K562 (cell line): ENCODE measurements around the gene TRABD2B. TPM values are rescaled to one million over a fixed set of nuclear protein-coding genes. Genes with fewer than 3 reads are reported as not detected.

Source experiments
- ATAC-seq: fragments of 200-7000 bp; cut with Tn5 transposase; 3 replicates; pipeline ENCODE4 v1.9.1; 2020; ENCODE audit warnings: moderate library complexity
- BruUV-seq: library from RNA; stranded (reverse); fragments of 400-500 nt; replicated peaks from 2 replicates; lab custom pipeline; 2021; lab: Mats Ljungman, UMichigan
- CTCF ChIA-PET: fragments of 300-600 bp; formaldehyde crosslinking; extraction: SDS; loops from one replicate; lab custom pipeline; 2021; ENCODE audit warnings: low intra/inter-chr PET ratio; lab: Yijun Ruan, JAX
- POLR2A ChIA-PET: fragments of 300-600, 350-650 bp; sonication (Branson Sonifier 250); formaldehyde crosslinking; extraction: SDS; loops from one replicate; lab custom pipeline; 2021; ENCODE audit warnings: antibody characterized with exemption, inconsistent platforms; lab: Yijun Ruan, JAX
- DNase-seq, 4 experiments: peaks; one replicate each; pipeline versions ENCODE4 v3.0.0 to v3.0.0-alpha.2; 2011 to 2018; ENCODE audit warnings: low spot score in 3 of 4, mixed read lengths in 3 of 4; ENCODE audit errors: extremely low read depth in 1 of 4
- FAIRE-seq: peaks from 2 replicates; lab custom pipeline; 2011; peaks lifted over from hg19 to GRCh38; lab: Jason Lieb, UNC
- H2AFZ ChIP-seq: 2 replicates; pipeline ENCODE4 v1.6.0; 2011; ENCODE audit warnings: low read depth, low read length, control low read depth, inconsistent platforms
- H3K27ac ChIP-seq: fragments of 200-600 bp; 3 replicates; pipeline ENCODE4 v1.8.0; 2011; ENCODE audit warnings: low read depth, mild to moderate bottlenecking, control low read depth, inconsistent platforms, low read length, moderate library complexity, mixed read lengths; ENCODE audit errors: extremely low read depth
- H3K27me3 ChIP-seq, 2 experiments: fragments of 300-600 bp in 1 of 2; 2 replicates in 1 of 2; 3 replicates in 1 of 2; pipeline versions ENCODE4 v1.6.0 to v1.8.0; 2011; ENCODE audit warnings: inconsistent platforms in 2 of 2, low read length in 2 of 2, mild to moderate bottlenecking in 1 of 2, mixed read lengths in 1 of 2, moderate library complexity in 1 of 2; ENCODE audit not compliant: control insufficient read depth in 2 of 2, insufficient read depth in 2 of 2
- H3K36me3 ChIP-seq: fragments of 300-600 bp; 3 replicates; pipeline ENCODE4 v1.8.0; 2011; ENCODE audit warnings: mild to moderate bottlenecking, low read length, inconsistent platforms; ENCODE audit not compliant: control insufficient read depth, insufficient read depth
- H3K4me1 ChIP-seq, 2 experiments: fragments of 200-600 bp in 1 of 2; replicated peaks in 1 of 2; 2 replicates in 1 of 2; 3 replicates in 1 of 2; pipeline versions ENCODE4 v1.5.1 to v1.8.0; 2011; ENCODE audit warnings: inconsistent platforms in 2 of 2, low read length in 2 of 2, mild to moderate bottlenecking in 1 of 2, mixed read lengths in 1 of 2, moderate library complexity in 1 of 2; ENCODE audit not compliant: control insufficient read depth in 2 of 2, insufficient read depth in 2 of 2
- H3K4me2 ChIP-seq: 2 replicates; pipeline ENCODE4 v1.6.1; 2011; ENCODE audit warnings: low read length, control low read depth, inconsistent platforms, mixed read lengths; ENCODE audit not compliant: insufficient read depth
- H3K4me3 ChIP-seq: fragments of 200-600 bp; sonication (generic), shearing (Covaris generic); 2 replicates; pipeline ENCODE4 v1.5.1; 2016; ENCODE audit warnings: control low read depth, inconsistent platforms
- H3K79me2 ChIP-seq: fragments of 200-600 bp; 3 replicates; pipeline ENCODE4 v1.8.0; 2011; ENCODE audit warnings: low read length, inconsistent platforms; ENCODE audit not compliant: control insufficient read depth, insufficient read depth
- H3K9ac ChIP-seq, 2 experiments: 2 replicates each; pipeline versions ENCODE4 v1.6.0 to v1.6.1; 2011; ENCODE audit warnings: low read depth in 2 of 2, low read length in 2 of 2, control low read depth in 1 of 2, inconsistent platforms in 1 of 2, mild to moderate bottlenecking in 1 of 2, mixed read lengths in 1 of 2; ENCODE audit not compliant: insufficient read depth in 1 of 2
- H3K9me1 ChIP-seq: one replicate; pipeline ENCODE4 v1.6.0; 2011; ENCODE audit warnings: inconsistent platforms, mild to moderate bottlenecking, low read length, moderate library complexity; ENCODE audit not compliant: control insufficient read depth, insufficient read depth
- H3K9me3 ChIP-seq: replicated peaks from 2 replicates; pipeline ENCODE4 v1.5.1; 2011; ENCODE audit warnings: low read depth, low read length, inconsistent platforms; ENCODE audit not compliant: control insufficient read depth, insufficient read depth
- H4K20me1 ChIP-seq: replicated peaks from 2 replicates; pipeline ENCODE4 v1.6.1; 2011; ENCODE audit warnings: low read length, inconsistent platforms, mixed read lengths; ENCODE audit not compliant: control insufficient read depth, insufficient read depth
- CBX1 ChIP-seq: sonication (generic); IDR thresholded peaks from 2 replicates; pipeline ENCODE4 v1.6.1; 2016; ENCODE audit warnings: antibody characterized with exemption, low read depth, mild to moderate bottlenecking
- DMBX1 ChIP-seq: fragments of 250-450 bp; sonication (Bioruptor Pico); IDR thresholded peaks from 2 replicates; pipeline ENCODE4 v1.8.0; 2022; ENCODE audit warnings: inconsistent platforms, mild to moderate bottlenecking, moderate library complexity, borderline replicate concordance
- ETV6 ChIP-seq, 3 experiments: fragments of 150-350 bp in 1 of 3; sonication (generic) in 1 of 3; formaldehyde crosslinking in 1 of 3; IDR thresholded peaks; 2 replicates each; pipeline versions ENCODE4 v1.6.1 to v1.8.0; 2014 to 2022; ENCODE audit warnings: borderline replicate concordance in 2 of 3, low read depth in 2 of 3, antibody characterized with exemption in 1 of 3, low read length in 1 of 3, mild to moderate bottlenecking in 1 of 3, missing genetic modification reagents in 1 of 3
- GABPB2 ChIP-seq: fragments of 250-450 bp; sonication (Bioruptor Pico); conservative IDR thresholded peaks from 2 replicates; pipeline ENCODE4 v1.5.1; 2021; ENCODE audit warnings: mild to moderate bottlenecking
- GTF2F1 ChIP-seq: IDR thresholded peaks from 2 replicates; pipeline ENCODE4 v1.6.1; 2011; ENCODE audit warnings: low read depth, low read length, improper control_type of control experiment
- KDM4B ChIP-seq, 2 experiments: fragments of 450-650 bp in 1 of 2; sonication (generic) in 1 of 2; IDR thresholded peaks; 2 replicates each; pipeline ENCODE4 v1.6.1; 2016 to 2017; ENCODE audit warnings: borderline replicate concordance in 2 of 2, antibody characterized with exemption in 1 of 2, low read depth in 1 of 2, mild to moderate bottlenecking in 1 of 2
- NUFIP1 ChIP-seq: fragments of 450-650 bp; IDR thresholded peaks from 2 replicates; pipeline ENCODE4 v1.6.1; 2018; ENCODE audit not compliant: partially characterized antibody
- PTBP1 ChIP-seq: fragments of 200-400 bp; formaldehyde crosslinking; IDR thresholded peaks from 2 replicates; pipeline ENCODE4 v1.6.1; 2017; ENCODE audit warnings: low read depth, low read length
- SMARCE1 ChIP-seq: fragments of 450-650 bp; IDR thresholded peaks from 2 replicates; pipeline ENCODE4 v1.7.1; 2016; ENCODE audit warnings: mild to moderate bottlenecking
- SUPT5H ChIP-seq: fragments of 450-650 bp; IDR thresholded peaks from 2 replicates; pipeline ENCODE4 v1.6.1; 2016
- TBP ChIP-seq: optimal IDR thresholded peaks from 2 replicates; pipeline ENCODE3; 2011; ENCODE audit warnings: low read depth, low read length, improper control_type of control experiment
- YY1 ChIP-seq, 3 experiments: IDR thresholded peaks; 2 replicates each; pipeline ENCODE4 v1.6.1; 2011; ENCODE audit warnings: low read length in 2 of 3, mild to moderate bottlenecking in 2 of 3, moderate library complexity in 2 of 3, borderline replicate concordance in 1 of 3, control low read depth in 1 of 3, low read depth in 1 of 3; ENCODE audit not compliant: insufficient read depth in 3 of 3, insufficient replicate concordance in 2 of 3, control insufficient read depth in 1 of 3, insufficient read length in 1 of 3; ENCODE audit errors: extremely low read depth in 1 of 3
- ZNF133 ChIP-seq: fragments of 250-450 bp; sonication (Bioruptor Pico); IDR thresholded peaks from 2 replicates; pipeline ENCODE4 v1.4.0; 2020; ENCODE audit warnings: mild to moderate bottlenecking
- ZNF146 ChIP-seq: IDR thresholded peaks from one replicate; pipeline ENCODE4 v1.6.1; 2018; ENCODE audit warnings: missing compliant biosample characterization; ENCODE audit not compliant: unreplicated experiment
- ZNF77 ChIP-seq: fragments of 250-450 bp; sonication (Bioruptor Pico); IDR thresholded peaks from 2 replicates; pipeline ENCODE4 v1.5.0; 2020
- WGBS: fragments of 100-300 bp; shearing (Covaris generic); methylation state at CpG from one replicate; pipeline ENCODE4 v1.1.6; 2016; ENCODE audit warnings: low coverage, mixed read lengths; ENCODE audit not compliant: insufficient coverage; ENCODE audit errors: missing lambda C conversion rate; 5-methylcytosine and 5-hydroxymethylcytosine counted together
- in situ Hi-C: fragments of 300-500 bp; cut with MboI; formaldehyde crosslinking; loops from 4 replicates; pipeline ENCODE4 v1.15.0; 2018; ENCODE audit warnings: inconsistent platforms, mixed read lengths
- intact Hi-C: fragments of 100-400 bp; cut with micrococcal nuclease; formaldehyde crosslinking; loops from 2 replicates; pipeline ENCODE4 v1.14.2; 2022
- polyA plus RNA-seq, 8 experiments: library from polyadenylated mRNA; depleted of rRNA in 4 of 8; stranded (reverse) in 5 of 8; unstranded in 3 of 8; fragments of >200 nt; fragmentation: Nextera tagmentation in 2 of 8; fragmentation: Illumina TruSeq in 1 of 8; extraction: Ambion mirVana in 2 of 8; extraction: Trizol in 1 of 8; gene quantifications; 2 replicates each; pipeline versions ENCODE4 v1.2.1 to v1.2.3, GENCODE V29; 2011 to 2014; ENCODE audit warnings: inconsistent platforms in 1 of 8, missing spikeins in 1 of 8
- total RNA-seq, 7 experiments: library from RNA; depleted of rRNA in 6 of 7; stranded (reverse); fragments of >200 nt in 6 of 7; fragmentation: Illumina TruSeq in 2 of 7; extraction: Trizol in 2 of 7; gene quantifications; 2 replicates each; pipeline versions ENCODE4 v1.2.1 to v1.2.3, GENCODE V29; 2011 to 2021; ENCODE audit warnings: low replicate concordance in 1 of 7
- TF ChIP-seq, protein P1 (sequence below): sonication (generic); formaldehyde crosslinking; IDR thresholded peaks from 2 replicates; pipeline ENCODE4 v1.8.1; 2023; ENCODE audit warnings: missing genetic modification reagents, mild to moderate bottlenecking, borderline replicate concordance

The TRABD2B gene
- total and polyA plus RNA-seq, 9 of the 15 experiments (the other 6 are each of a cell fraction or from before 2014, with no cell fraction given): not detected

DNA sequence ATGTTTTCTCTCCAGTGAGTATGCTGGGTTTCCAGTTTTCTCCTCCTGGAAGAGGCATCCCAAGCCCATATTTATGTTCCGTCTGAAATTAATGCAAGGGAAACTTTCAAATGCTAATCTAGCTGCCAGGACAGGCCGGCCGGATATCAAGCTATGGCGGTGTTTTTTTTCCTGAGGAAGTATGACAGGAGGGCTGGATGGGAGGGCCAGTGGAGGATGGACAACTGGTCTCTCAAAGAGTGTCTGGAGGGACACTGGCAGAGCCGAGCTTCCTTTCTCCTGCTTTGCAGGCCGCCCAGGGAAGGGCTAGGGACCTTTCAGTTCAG is 212.7 kb downstream of the TRABD2B start:
- H3K36me3 ChIP-seq: no peaks in the 10 kb centered on the region
- peaks cover 0 to 41% of the 10 kb centered on the region in 2 experiments; a peak in 3 of 5 replicates for H3K27me3 ChIP-seq
- intact Hi-C loops: no loop called here
- CTCF ChIA-PET: no interaction called here
- H3K4me2 ChIP-seq: no peak overlapping the region
- no peak for DNase-seq
- no peaks in the 10 kb centered on the region for H3K79me2 ChIP-seq
- TF ChIP-seq NUFIP1: no peak
- no peak for TF ChIP-seq KDM4B (IDR thresholded peaks at IDR 0.05; ENCODE audit: borderline replicate concordance in 2 of 2, low read depth in 1 of 2)
- TF ChIP-seq ZNF146 (CRISPR knock-in tag): no peak
- TF ChIP-seq ZNF133: no peak
- TF ChIP-seq, protein P1, sequence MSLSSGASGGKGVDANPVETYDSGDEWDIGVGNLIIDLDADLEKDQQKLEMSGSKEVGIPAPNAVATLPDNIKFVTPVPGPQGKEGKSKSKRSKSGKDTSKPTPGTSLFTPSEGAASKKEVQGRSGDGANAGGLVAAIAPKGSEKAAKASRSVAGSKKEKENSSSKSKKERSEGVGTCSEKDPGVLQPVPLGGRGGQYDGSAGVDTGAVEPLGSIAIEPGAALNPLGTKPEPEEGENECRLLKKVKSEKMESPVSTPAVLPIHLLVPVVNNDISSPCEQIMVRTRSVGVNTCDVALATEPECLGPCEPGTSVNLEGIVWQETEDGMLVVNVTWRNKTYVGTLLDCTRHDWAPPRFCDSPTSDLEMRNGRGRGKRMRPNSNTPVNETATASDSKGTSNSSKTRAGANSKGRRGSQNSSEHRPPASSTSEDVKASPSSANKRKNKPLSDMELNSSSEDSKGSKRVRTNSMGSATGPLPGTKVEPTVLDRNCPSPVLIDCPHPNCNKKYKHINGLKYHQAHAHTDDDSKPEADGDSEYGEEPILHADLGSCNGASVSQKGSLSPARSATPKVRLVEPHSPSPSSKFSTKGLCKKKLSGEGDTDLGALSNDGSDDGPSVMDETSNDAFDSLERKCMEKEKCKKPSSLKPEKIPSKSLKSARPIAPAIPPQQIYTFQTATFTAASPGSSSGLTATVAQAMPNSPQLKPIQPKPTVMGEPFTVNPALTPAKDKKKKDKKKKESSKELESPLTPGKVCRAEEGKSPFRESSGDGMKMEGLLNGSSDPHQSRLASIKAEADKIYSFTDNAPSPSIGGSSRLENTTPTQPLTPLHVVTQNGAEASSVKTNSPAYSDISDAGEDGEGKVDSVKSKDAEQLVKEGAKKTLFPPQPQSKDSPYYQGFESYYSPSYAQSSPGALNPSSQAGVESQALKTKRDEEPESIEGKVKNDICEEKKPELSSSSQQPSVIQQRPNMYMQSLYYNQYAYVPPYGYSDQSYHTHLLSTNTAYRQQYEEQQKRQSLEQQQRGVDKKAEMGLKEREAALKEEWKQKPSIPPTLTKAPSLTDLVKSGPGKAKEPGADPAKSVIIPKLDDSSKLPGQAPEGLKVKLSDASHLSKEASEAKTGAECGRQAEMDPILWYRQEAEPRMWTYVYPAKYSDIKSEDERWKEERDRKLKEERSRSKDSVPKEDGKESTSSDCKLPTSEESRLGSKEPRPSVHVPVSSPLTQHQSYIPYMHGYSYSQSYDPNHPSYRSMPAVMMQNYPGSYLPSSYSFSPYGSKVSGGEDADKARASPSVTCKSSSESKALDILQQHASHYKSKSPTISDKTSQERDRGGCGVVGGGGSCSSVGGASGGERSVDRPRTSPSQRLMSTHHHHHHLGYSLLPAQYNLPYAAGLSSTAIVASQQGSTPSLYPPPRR (CRISPR knock-in tag): no peak
- TF ChIP-seq YY1 (IDR thresholded peaks at IDR 0.05; ENCODE audit: borderline replicate concordance in 1 of 3, control insufficient read depth in 1 of 3, extremely low read depth in 1 of 3, insufficient read depth in 3 of 3, insufficient read length in 1 of 3, insufficient replicate concordance in 2 of 3, low read depth in 1 of 3, low read length in 2 of 3): no peak
- TF ChIP-seq SUPT5H: no peak
- TF ChIP-seq SMARCE1: no peak
- TF ChIP-seq CBX1: no peak
- no peak for TF ChIP-seq DMBX1
- no peak for TF ChIP-seq PTBP1
- no peak for TF ChIP-seq GABPB2 (CRISPR knock-in tag)
- TF ChIP-seq TBP: no peak
- no peak for TF ChIP-seq ZNF77
- no peak for TF ChIP-seq ETV6 (IDR thresholded peaks at IDR 0.05; ENCODE audit: borderline replicate concordance in 1 of 2, low read depth in 2 of 2, low read length in 1 of 2)
- TF ChIP-seq ETV6 (CRISPR knock-in tag; IDR thresholded peaks at IDR 0.05; ENCODE audit: borderline replicate concordance): no peak
- TF ChIP-seq GTF2F1: no peak
- TF ChIP-seq, all 486 proteins: peak for 0
- FAIRE-seq (no peak), ATAC-seq (no peak)
- Histone ChIP-seq H3K9me1 (peaks cover 2% of the 10 kb centered on the region), H3K4me1 (no peaks in the 10 kb centered on the region), H3K27ac (no peak overlapping the region), H3K9me3 (no peaks in the 10 kb centered on the region), H3K9ac (0 out of 4 replicates have a peak overlapping the region, but pooled peaks of 1 of the 2 experiments have one; percentile 11), H2AFZ (no peak overlapping the region), H3K4me3 (no peak overlapping the region), H4K20me1 (peaks cover 5% of the 10 kb centered on the region; the same call in 1 of the 2 replicates)
- in situ Hi-C loops: no loop called here
- BruUV-seq: no TSS peak
- POLR2A ChIA-PET: interaction anchor here (0.6 kb wide), 1 partner anchor 66 kb away, joined by 3 read pairs; no protein-coding TSS in a partner anchor
- WGBS: 0% methylated on average over 6 of the region's 6 CpGs
